CMK (cell line): ENCODE data around the gene SEC63.
"Not testable (repeated sequence)": the region's sequence is repeated elsewhere in the genome, so short reads cannot be mapped to it uniquely, and the experiment has no call there.

Source experiments
- DNase-seq: peaks from one replicate; pipeline ENCODE4 v3.0.0-alpha.2; 2010; ENCODE audit warnings: low read depth

SEC63 gene, protein sequence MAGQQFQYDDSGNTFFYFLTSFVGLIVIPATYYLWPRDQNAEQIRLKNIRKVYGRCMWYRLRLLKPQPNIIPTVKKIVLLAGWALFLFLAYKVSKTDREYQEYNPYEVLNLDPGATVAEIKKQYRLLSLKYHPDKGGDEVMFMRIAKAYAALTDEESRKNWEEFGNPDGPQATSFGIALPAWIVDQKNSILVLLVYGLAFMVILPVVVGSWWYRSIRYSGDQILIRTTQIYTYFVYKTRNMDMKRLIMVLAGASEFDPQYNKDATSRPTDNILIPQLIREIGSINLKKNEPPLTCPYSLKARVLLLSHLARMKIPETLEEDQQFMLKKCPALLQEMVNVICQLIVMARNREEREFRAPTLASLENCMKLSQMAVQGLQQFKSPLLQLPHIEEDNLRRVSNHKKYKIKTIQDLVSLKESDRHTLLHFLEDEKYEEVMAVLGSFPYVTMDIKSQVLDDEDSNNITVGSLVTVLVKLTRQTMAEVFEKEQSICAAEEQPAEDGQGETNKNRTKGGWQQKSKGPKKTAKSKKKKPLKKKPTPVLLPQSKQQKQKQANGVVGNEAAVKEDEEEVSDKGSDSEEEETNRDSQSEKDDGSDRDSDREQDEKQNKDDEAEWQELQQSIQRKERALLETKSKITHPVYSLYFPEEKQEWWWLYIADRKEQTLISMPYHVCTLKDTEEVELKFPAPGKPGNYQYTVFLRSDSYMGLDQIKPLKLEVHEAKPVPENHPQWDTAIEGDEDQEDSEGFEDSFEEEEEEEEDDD

DNA sequence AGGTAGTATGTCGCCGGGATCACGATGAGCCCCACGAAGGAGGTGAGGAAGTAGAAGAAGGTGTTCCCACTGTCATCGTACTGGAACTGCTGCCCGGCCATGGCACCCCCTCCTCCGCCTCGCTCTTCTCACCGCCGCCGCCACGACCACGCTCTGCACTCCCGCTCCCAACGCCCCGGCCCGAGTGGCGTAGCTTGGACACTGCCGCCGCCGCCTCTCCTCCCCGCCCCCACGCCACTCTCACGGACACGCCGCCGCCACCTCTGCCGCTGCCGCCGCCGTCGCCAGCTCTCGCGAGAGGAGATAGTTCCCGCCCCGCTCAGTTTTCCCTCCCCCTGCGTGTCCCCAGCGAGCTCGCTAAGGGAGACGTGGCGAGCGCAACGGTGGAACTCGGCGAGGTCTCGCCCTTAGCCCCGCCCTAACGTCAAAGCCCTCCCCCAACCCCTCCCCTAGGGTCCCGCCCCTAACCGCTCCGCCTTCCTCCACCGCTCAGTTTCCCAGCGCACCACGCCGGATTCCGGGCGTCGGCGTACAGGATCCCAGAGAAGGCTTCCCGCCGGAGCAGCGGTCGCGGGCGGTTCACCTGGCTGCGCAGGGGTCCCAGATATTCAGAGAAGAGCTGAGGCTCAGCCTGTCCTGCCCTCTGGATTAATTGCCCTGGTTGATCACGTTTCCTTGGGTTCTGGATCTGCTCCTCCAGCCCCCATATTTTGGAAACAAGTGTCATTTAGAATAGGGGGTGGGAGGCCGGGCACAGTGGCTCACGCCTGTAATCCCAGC is at the start of gene SEC63:
TSS of gene SEC63 (minus strand) at position 300 of the 780 bp plus-strand sequence. CDS start at position 101, 199 bp downstream.
- DNase-seq: peak; percentile 94

GRCh38 chr6:108005961-108006360 is 48.0 kb upstream of the SEC63 start:
- no peak for DNase-seq

DNA sequence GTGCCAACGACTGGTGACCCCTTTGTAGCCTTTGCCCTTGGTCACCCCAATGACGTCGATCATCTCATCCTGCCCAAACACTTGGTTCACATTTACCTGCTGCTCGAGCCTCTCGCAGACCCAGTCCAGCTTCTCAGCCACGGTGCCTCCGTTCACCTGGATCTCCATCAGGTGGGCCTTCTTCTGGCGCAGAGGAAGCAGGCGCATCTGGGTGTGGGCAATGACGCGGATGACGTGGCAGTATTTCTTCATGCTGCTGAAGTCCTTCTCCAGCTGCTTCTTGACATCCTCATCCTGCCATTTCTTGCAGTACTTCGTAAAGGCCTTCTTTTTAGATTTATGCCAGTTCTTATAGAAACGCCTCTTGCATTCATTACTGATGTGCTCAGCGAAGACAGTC is 46.9 kb upstream of the SEC63 start:
- no peak for DNase-seq

- DNase-seq: no peak
Measured at GRCh38 chr6:108002365-108003221, 44.6 kb upstream of the SEC63 start.

GRCh38 chr6:108001696-108002231 is 43.8 kb upstream of the SEC63 start:
- no peak for DNase-seq

GRCh38 chr6:108000259-108000658 is 42.3 kb upstream of the SEC63 start:
- not testable (repeated sequence) for DNase-seq

DNA sequence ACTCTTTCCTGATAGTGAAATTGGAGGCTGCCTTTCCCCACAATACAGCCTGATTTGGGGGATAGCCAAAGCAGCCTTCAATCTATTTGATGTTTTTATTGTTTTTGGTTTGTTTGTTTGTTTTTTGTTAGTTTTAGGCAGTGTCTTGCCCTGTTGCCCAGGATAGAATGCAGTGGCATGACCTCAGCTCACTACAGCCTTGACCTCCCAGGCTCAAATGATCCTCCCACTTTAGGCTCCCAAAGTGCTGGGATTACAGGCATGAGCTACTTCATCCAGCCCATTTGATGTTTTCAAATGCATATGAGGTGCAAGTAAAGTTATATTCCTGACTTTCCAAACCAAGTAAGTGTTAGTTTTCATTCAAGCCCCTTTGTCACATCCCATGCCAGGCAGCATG is 41.3 kb upstream of the SEC63 start:
- no peak for DNase-seq

GRCh38 chr6:107991772-107992550 is 34.0 kb upstream of the SEC63 start:
- no peak for DNase-seq

GRCh38 chr6:107991061-107991460 is 33.1 kb upstream of the SEC63 start:
- DNase-seq: no peak

DNA sequence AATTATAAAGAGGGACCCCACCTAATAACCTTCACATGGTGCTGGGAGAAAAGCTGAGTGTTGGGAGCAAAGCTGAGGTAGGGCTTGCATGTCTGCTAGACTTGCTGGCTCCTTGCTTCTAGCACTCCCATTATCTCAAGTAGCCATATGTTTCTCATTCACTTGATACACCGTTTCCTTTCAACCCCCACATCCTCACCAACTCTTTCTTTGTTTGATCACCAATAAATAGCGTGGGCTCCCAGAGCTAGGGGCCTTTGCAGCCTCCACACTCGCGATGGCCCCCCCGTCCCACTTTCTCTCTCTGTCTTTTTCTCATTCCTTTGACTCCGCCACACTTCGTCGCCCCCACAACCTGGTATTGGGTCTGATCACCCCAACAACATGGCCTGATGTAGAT is 32.6 kb upstream of the SEC63 start:
- not testable (repeated sequence) for DNase-seq

DNA sequence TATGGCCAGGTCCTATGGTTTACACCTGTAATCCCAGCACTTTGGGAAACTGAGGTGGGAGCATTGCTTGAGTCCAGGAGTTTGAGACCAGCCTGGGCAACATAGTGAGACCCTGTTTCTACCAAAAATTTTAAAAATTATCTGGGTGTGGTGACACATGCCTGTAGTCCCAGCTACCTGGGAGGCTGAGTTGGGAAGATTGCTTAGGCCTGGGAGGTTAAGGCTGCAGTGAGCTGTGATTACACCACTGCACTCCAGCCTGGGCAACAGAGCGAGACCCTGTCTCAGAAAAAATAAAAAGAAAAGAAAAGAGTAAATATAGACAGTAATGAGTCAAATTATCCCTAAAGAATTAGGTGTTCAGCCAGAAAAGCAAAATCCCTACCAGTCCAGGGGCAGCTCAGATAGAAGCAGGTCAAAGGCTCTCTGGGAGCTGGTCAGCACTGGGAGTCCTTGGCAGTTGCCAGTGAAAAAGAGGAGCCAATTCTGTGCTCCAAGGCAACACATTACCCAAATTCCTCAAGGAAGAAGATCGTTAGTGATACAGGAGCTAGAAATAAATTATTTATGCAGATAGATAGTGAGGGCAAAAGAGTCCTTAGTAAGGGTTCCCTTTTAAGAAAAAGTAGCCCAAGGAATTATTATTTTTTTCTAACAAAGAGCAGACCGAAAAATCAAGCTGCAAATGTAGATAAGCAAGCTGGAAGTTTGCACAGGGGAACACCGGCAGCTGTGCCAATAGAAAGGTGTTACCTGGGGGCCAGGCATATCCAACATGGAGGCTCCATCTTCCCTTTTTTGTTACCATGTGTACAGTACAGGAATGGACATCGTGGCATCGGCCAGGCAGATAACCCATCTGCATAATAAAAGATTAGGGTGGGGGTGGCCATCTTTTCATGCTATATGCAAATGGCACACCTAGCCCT is 31.4 kb upstream of the SEC63 start:
- no peak for DNase-seq

GRCh38 chr6:107988570-107988969 is 30.6 kb upstream of the SEC63 start:
- DNase-seq: no peak

DNA sequence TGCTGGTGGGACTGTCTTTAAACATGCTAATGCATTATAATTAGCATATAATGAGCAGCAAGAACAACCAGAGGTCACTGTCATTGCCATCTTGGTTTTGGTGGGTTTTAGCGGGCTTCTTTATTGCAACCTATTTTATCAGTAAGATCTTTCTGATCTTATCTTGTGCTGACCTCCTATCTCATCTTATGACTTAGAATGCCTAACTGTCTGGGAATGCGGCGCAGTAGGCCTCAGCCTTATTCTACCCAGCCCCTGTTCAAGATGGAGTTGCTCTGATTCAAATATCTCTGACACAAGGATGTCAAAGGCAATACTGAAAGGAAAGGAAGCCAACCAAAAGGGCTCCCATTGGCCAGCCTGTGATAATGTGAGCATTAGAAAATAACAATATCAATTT is 29.8 kb upstream of the SEC63 start:
- DNase-seq: no peak

DNA sequence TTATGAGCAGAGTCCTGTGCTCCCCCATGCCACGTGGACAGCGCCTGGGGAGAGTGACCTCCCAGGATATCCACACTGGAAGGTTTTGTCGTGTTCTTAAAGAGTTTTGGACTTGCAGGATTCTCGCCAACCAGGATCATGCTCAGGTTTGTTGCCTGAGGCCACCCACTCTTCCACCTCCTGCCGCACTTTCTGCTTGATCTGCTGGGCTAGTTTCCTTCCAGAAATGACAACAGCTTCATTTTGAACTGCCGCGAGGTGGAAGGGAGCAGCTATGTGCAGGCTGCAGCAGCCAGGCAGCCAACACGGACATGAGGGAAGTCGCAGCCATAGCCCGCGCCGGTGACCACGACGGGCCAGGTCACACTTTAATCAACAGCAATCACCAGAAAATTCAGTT is 27.7 kb upstream of the SEC63 start:
- DNase-seq: no peak

- DNase-seq: no peak
Measured at GRCh38 chr6:107983811-107984210, 25.8 kb upstream of the SEC63 start.

DNA sequence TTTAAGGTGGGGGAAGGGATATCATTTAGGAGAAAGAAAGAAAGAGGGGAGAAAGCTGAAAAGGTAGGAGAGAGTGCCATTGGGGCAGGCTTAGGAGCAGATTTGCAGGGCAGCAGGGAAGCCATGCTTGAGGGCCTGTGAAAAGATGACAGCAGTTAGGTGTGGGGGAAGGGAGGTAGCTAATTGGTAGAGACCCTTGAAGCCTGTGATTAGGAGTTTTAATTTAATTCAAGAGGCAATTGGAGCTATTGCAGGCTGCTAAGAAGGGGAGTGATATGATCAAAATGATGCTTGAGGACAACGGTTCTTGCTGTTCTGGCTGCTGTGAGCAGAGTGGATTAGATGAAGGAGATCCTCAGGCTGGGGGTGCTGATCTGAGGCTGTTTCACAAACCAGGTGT is 24.5 kb upstream of the SEC63 start:
- DNase-seq: no peak

- no peak for DNase-seq
Measured at GRCh38 chr6:107981695-107982094, 23.7 kb upstream of the SEC63 start.

DNA sequence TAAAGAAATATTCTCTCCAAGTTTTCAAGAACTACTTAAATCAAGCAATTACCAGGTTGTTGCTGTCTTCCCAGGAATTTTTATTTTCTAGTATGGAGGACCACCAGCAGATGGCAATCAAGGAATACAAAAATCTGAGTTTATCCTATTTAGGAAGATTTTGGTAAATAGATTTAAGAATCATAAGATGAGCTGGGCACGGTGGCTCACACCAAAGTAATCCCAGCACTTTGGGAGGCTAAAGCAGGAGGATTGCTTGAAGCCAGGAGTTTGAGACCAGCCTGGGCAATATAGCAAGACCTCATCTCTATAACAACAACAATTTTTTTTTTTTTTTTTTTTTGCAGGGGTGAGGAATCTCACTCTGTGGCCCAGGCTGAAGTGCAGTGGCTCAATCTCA is 19.3 kb upstream of the SEC63 start:
- DNase-seq: no peak

DNA sequence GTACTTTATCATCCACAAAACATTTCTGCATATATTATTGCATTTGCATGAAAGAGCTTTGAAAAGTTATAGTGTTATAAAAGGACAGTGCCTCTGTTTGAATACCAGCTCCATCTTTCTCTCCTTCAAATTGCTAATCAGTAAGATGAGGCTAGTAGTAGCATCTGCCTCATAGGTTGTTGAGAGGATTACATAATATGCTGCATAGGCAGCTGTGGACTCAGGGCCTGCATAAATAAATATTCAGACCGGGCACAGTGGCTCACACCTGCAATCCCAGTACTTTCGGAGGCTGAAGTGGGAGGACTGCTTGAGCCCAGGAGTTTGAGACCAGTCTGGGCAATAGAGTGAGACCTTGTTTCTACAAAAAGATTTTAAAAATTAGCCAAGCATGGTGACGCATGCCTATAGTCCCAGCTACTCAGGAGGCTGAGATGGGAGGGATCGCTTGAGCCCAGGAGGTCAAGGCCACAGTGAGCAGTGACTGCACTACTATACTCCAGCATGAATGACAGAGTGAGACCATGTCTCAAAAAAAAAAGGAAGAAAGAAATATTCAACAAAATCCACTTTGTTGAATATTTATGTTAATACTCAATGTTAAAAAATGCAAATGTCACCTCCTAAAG is 18.3 kb upstream of the SEC63 start:
- DNase-seq: no peak
